ENCODE measurements around the gene TCP11L2. TPM values are rescaled to one million over a fixed set of nuclear protein-coding genes. Genes with fewer than 3 reads are reported as not detected.

TCP11L2 gene
- total RNA-seq, 4 donors from 2014 or later = 55.5 to 81.4 (median 72.7) TPM

GRCh38 chr12:106290666-106291065 lies 11.9 kb upstream of the TCP11L2 start:
- DNase-seq (ENCODE audit: low spot score in 2 of 2) = no peak
- WGBS, 2 donors = 76 to 78% methylated on average over 2 of the region's 2 CpGs
- TF ChIP-seq POLR2A (IDR thresholded peaks at IDR 0.05) = no peak
- no peak for TF ChIP-seq CTCF (IDR thresholded peaks at IDR 0.05)
- no peak overlapping the region for H3K4me3 ChIP-seq (ENCODE audit: low read depth, poor library complexity, severe bottlenecking)
- intact Hi-C loops (cut with DNase I; ENCODE audit: low total_unique reads) = no loop called here

- no peak for DNase-seq (ENCODE audit: low spot score in 2 of 2)
- H3K4me3 ChIP-seq (ENCODE audit: low read depth, poor library complexity, severe bottlenecking) = no peak overlapping the region
- 80 to 81% methylated on average over 5 of the region's 5 CpGs for WGBS, 2 donors
- intact Hi-C loops (cut with DNase I; ENCODE audit: low total_unique reads) = no loop called here
- TF ChIP-seq POLR2A (IDR thresholded peaks at IDR 0.05) (no peak), CTCF (IDR thresholded peaks at IDR 0.05) (no peak)
These were observed 11.2 kb upstream of the TCP11L2 start for GRCh38 chr12:106291342-106291741.

GRCh38 chr12:106292339-106292738 lies 10.2 kb upstream of the TCP11L2 start:
- TF ChIP-seq POLR2A (IDR thresholded peaks at IDR 0.05) (no peak), CTCF (IDR thresholded peaks at IDR 0.05) (no peak)
- WGBS, 2 donors = 88 to 92% methylated on average over 5 of the region's 5 CpGs
- DNase-seq (ENCODE audit: low spot score in 2 of 2) = no peak
- H3K4me3 ChIP-seq (ENCODE audit: low read depth, poor library complexity, severe bottlenecking) = no peak overlapping the region
- intact Hi-C loops (cut with DNase I; ENCODE audit: low total_unique reads) = no loop called here

GRCh38 chr12:106296179-106296877 lies 6.2 kb upstream of the TCP11L2 start:
- DNase-seq (ENCODE audit: low spot score in 2 of 2) = no peak
- H3K4me3 ChIP-seq (ENCODE audit: low read depth, poor library complexity, severe bottlenecking) = no peak overlapping the region
- TF ChIP-seq POLR2A (IDR thresholded peaks at IDR 0.05) (no peak), CTCF (IDR thresholded peaks at IDR 0.05) (no peak)
- intact Hi-C loops (cut with DNase I; ENCODE audit: low total_unique reads) = no loop called here
- 74 to 80% methylated on average over 8 of the region's 8 CpGs for WGBS, 2 donors

- intact Hi-C loops (cut with DNase I; ENCODE audit: low total_unique reads) = no loop called here
- WGBS, 2 donors = 89 to 94% methylated on average over 3 of the region's 3 CpGs
- no peak for DNase-seq (ENCODE audit: low spot score in 2 of 2)
- H3K4me3 ChIP-seq (ENCODE audit: low read depth, poor library complexity, severe bottlenecking) = no peak overlapping the region
- TF ChIP-seq POLR2A (IDR thresholded peaks at IDR 0.05) = no peak
- TF ChIP-seq CTCF (IDR thresholded peaks at IDR 0.05) = no peak
These were observed 5.5 kb upstream of the TCP11L2 start for GRCh38 chr12:106297075-106297474.

GRCh38 chr12:106297681-106298080 lies 4.9 kb upstream of the TCP11L2 start:
- no peak overlapping the region for H3K4me3 ChIP-seq (ENCODE audit: low read depth, poor library complexity, severe bottlenecking)
- intact Hi-C loops (cut with DNase I; ENCODE audit: low total_unique reads) = no loop called here
- no peak for DNase-seq (ENCODE audit: low spot score in 2 of 2)
- TF ChIP-seq POLR2A (IDR thresholded peaks at IDR 0.05) (no peak), CTCF (IDR thresholded peaks at IDR 0.05) (no peak)
